ENCODE results near the gene SVOPL.

The SVOPL gene

DNA sequence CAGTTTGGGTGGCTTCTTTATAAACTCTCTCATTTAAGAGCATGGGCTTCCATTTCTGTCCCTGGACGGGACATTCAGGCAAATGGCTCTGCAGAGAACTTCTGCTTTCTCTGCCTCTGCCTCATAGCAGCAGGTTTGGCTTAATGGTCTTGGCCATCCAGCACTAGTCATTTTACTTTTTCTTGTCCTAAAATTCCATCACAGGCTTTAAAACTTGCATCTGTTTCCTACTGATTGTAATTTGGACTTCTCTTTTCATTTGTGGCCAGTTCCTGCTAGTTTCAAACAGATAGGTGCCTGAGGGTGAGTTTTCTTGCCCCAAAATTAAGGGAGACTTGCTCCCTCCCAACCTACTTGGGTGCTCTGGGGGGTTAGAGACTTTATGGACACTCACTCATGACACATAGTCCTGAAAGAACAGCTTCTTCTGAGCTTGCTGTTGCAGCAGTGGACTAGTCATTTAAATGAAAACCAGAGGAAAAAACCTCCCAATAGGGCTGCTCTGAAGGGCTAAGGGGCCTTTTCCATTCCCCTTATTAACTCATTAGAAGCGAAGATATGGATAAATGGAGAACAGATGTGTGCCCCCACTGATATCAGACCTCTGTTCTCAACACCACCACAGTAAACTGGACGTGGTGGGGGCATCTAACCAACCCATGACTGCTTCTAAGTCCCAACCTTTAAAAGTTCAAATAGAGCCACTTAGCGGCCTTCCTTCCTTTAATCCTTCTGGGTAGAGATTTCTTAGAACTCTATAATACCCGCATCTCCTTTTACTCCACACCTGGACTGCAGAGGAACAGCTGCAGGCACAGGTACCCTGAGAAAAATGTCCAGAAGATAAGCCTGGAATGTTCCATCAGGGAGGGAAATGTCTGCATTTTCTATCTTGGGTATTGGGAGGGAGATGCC, 38.8 kb downstream of the SVOPL start:
- FAIRE-seq (no peak), DNase-seq (ENCODE audit: low spot score) (no peak)

DNA sequence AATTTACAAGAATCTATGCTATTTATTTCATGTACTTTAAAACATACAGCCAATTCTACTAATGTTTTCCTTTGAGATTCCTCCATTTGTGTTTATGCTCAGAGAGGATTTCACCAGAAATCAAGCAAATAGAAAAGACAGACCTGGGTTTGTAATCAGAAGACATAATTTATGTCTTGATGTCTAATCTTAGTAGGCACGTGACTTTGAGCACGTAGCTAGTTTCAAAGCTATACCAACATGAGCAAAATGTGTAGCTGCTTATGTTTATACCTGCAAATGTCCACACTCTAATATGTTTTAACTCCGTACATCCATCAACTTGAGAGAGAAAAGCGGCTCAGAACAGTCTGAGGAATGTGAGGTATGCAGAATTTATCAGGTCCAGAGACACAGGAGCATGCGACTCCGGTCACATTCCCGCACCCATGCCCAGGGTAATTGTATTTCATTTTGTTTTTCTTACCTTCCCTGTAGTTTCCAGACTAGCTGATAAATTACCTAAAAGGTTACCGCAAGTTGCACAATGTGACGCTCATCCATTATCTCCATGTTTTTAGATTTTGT, 40.0 kb downstream of the SVOPL start:
- DNase-seq (ENCODE audit: low spot score), result no peak
- FAIRE-seq, result no peak

DNA sequence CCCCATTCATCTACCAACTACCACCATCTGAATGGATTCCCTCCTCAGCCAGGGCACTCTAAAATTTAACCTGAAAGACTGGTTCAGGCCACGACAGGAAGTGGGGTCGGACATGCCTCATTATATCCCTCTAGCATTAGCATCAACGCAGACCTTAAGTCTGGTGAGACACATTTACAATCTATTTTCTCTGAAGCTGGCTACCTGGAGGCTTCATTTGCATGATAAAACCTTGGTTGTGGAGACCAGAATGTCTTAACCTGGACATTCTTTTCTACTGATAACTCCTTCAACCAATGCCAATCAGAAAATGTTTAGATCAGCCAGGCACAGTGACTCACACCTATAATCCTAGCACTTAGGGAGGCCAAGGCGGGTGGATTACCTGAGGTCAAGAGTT, 42.3 kb downstream of the SVOPL start:
- no peak for FAIRE-seq

GRCh38 chr7:138657854-138658386, 43.2 kb downstream of the SVOPL start:
- no peak for FAIRE-seq

More for the DNA sequence above, 42.3 kb downstream of the SVOPL start:
- DNase-seq (ENCODE audit: low spot score), result no peak

DNA sequence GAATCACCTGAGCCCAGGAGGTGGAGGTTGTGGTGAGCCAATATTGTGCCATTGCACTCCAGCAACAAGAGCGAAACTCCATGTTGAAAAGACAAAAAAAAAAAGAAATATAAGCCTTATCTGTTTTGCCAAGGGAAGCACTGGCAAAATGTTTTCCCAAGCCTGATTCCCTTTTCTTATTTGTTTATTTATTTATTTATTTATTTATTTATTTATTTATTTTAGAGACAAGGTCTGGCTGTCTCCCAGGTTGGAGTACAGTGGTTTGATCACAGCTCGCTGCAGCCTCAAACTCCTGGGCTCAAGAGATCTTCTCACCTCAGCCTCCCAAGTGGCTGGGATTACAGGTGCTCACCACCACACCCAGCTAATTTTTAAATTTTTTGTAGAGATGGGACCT, 44.2 kb downstream of the SVOPL start:
- no peak for FAIRE-seq
- DNase-seq (ENCODE audit: low spot score), result no peak

More at GRCh38 chr7:138657854-138658386, 43.2 kb downstream of the SVOPL start:
- no peak for DNase-seq (ENCODE audit: low spot score)

GRCh38 chr7:138654616-138655015, 46.5 kb downstream of the SVOPL start:
- no peak for FAIRE-seq

DNA sequence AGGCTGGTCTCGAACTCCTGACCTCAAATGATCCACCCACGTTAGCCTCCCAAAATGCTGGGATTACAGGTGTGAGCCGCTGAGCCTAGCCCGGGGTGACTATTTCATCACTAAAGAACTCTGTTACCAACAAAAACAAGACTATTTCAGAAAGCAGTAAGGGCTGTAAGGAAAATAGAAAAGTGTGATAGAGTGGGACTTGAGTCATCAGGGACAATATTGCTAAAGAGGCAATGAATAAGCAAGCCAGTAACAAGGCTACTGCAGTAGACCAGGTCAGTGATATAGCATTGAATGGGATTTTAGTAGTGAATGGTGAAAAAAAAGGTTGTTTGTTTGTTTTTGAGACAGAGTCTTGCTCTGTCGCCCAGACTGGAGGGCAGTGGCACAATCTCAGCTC, 51.7 kb downstream of the SVOPL start:
- FAIRE-seq, result no peak

More at GRCh38 chr7:138654616-138655015, 46.5 kb downstream of the SVOPL start:
- no peak for DNase-seq (ENCODE audit: low spot score)

DNA sequence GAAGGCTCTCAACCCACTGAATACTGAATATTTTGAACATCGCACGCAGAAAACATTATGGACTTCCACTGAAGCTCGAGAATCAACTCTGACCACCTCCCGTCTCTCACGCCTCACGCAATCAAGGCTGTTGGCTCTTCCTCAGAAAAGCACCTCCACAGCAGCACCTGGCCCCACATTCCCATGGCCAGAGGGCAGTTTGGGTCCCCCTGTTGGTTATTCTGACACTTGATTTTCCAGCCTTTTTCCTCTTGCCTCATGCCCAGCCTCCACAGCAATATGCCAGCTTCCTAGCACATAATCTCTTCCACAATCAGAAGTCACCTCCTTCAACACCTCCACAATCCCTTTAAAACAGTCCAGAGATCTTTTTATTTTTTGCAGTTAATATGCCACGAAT, 55.9 kb downstream of the SVOPL start:
- DNase-seq (ENCODE audit: low spot score), result no peak
- FAIRE-seq, result no peak

More for the DNA sequence above, 51.7 kb downstream of the SVOPL start:
- DNase-seq (ENCODE audit: low spot score), result no peak

DNA sequence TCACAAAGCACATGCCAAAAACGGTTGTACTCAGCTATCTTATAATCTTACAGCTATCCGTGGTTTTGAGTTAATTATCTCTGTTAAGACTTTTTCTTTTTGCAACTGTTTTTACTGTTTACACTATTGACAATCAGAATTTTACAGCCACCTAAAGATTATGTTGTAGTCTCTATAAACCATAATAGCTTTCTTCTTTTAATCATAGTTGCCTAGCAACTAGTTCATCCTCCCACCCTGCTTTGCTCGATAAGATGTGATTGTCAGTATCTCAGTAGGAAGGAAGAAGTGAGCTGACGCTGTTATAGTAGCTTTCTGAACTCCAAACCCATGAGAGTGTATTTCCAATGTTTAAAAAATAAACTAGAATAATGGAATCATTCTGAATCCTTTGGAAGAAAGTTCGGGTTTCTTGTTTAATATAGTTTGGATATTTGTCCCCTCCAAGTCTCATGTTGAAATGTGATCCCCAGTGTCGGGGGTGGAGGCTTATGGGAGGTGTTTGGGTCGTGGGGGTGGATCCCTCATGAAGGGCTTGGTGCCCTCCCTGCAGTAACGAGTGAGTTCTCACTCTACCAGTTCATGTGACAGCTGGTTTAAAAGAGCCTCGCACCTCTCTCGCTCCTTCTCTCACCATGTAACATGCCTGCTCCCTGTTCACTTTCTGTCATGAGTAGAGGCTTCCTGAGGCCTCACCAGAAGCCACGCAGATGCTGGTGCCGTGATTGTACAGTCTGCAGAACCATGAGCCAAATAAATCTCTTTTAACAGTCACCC, 68.1 kb downstream of the SVOPL start:
- DNase-seq (ENCODE audit: low spot score) (no peak), FAIRE-seq (no peak)

DNA sequence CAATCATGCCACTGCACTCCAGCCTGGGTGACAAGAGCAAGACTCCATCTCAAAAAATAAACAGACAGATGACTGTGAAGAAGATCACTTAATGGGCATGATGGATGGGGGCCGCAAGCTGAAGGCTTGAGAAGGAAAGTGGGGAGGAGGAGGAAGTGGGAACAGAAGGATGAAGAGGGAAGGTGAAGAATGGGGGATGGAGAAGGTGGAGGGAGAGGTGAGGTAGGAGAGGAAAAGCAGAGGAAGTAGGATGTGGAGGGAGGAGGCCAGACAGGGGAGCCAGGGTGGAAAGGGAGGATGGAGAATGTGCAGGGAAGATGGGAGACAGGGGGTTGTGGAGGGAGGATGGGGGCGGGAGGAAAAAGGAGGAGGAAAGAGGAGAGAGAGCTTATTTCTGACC, 68.8 kb downstream of the SVOPL start:
- no peak for DNase-seq (ENCODE audit: low spot score)
- FAIRE-seq, result no peak

- FAIRE-seq (no peak), DNase-seq (ENCODE audit: low spot score) (no peak)
Observed at GRCh38 chr7:138630059-138630610, 71.0 kb downstream of the SVOPL start.

GRCh38 chr7:138627361-138627760, 73.8 kb downstream of the SVOPL start:
- FAIRE-seq (no peak), DNase-seq (ENCODE audit: low spot score) (no peak)

GRCh38 chr7:138626846-138627245, 74.3 kb downstream of the SVOPL start:
- no peak for FAIRE-seq
- DNase-seq (ENCODE audit: low spot score), result no peak

DNA sequence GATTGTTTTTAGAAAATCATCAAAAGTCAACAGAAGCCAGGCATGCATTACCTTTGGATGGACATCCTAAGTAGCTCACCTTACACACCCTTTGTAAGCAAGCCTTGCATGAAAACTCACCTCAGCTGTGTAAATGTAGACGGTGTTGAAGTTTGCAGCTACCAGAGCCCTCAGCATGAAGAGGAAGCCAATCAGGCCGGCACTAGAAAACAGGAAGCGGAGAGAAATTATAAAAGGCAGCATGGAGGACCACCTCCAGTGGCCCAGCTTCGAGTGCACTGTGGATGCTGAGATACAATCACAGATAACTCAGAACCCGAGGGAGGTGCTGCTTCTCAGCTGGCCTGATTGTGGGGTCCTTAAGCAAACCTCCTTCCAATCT, 75.3 kb downstream of the SVOPL start:
- FAIRE-seq, result no peak

GRCh38 chr7:138625084-138625848, 75.9 kb downstream of the SVOPL start:
- DNase-seq (ENCODE audit: low spot score) (no peak), FAIRE-seq (no peak)

More for the DNA sequence above, 75.3 kb downstream of the SVOPL start:
- DNase-seq (ENCODE audit: low spot score), result no peak

DNA sequence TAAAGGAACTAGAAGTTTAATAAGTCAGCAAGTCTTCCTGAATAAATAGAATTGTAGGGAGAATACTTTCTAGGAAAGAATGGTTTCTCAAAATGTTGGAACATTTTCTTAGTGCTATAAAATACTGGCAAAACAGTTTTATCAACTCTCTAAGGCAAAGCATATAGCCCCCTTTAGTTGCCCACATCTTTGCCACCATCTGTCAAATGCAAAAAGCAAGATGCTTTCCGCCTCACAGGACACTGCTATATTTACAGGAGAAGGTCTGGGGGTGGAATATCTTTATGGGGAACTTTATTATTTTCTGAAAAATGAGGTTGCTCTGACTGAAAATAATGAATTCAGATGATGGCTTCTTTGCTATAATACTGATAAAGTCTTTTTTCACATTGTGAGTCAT, 78.3 kb downstream of the SVOPL start:
- FAIRE-seq, result no peak
- DNase-seq (ENCODE audit: low spot score), result no peak

- FAIRE-seq (no peak), DNase-seq (ENCODE audit: low spot score) (no peak)
Observed at GRCh38 chr7:138618933-138619332, 82.2 kb downstream of the SVOPL start.

GRCh38 chr7:138618506-138618905, 82.7 kb downstream of the SVOPL start:
- DNase-seq (ENCODE audit: low spot score) (no peak), FAIRE-seq (no peak)

- no peak for FAIRE-seq
Observed at GRCh38 chr7:138616085-138616484, 85.1 kb downstream of the SVOPL start.

DNA sequence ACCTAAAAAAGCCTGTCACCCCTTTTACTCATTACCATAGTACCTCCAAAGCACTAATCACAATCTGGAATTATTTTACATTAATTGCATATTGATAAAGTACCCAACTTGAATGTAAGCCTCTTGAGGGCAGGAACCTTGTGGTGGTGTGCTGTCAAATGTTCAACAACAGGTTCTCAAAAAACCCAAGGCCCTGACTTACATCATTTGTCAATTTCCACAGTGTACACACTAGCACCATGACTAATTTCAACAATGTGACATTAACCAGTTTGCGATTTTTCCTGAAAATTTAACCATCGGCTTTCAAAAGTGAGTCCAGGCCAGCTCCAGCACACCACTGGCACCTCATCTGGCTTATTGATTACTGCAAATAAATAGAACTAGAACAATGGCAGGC, 87.5 kb downstream of the SVOPL start:
- DNase-seq (ENCODE audit: low spot score), result no peak
- no peak for FAIRE-seq

More at GRCh38 chr7:138616085-138616484, 85.1 kb downstream of the SVOPL start:
- DNase-seq (ENCODE audit: low spot score), result no peak
